Chondrocyte (in vitro differentiated cells): ENCODE measurements around the gene GRB2. TPM values are rescaled to one million over a fixed set of nuclear protein-coding genes. Genes with fewer than 3 reads are reported as not detected.

Experiments used
- DNase-seq: peaks from one replicate; pipeline ENCODE4 v3.0.0; 2021; ENCODE audit warnings: mixed read lengths, low spot score
- H3K27ac Mint-ChIP-seq: one replicate; pipeline ENCODE4 v1.8.0; 2021; ENCODE audit warnings: mild to moderate bottlenecking, moderate library complexity, mixed read lengths; ENCODE audit not compliant: unreplicated experiment
- H3K27me3 Mint-ChIP-seq: 2 replicates; pipeline ENCODE4 v1.8.0; 2021; ENCODE audit warnings: low read depth, mixed read lengths
- H3K36me3 Mint-ChIP-seq: 2 replicates; pipeline ENCODE4 v1.8.0; 2021; ENCODE audit warnings: low read depth, mixed read lengths
- H3K4me1 Mint-ChIP-seq: 2 replicates; pipeline ENCODE4 v1.8.0; 2021; ENCODE audit warnings: low read depth, mild to moderate bottlenecking, mixed read lengths
- H3K4me3 Mint-ChIP-seq: one replicate; pipeline ENCODE4 v1.8.0; 2021; ENCODE audit warnings: mild to moderate bottlenecking, moderate library complexity, mixed read lengths; ENCODE audit not compliant: unreplicated experiment
- H3K9me3 Mint-ChIP-seq: 2 replicates; pipeline ENCODE4 v1.8.0; 2021; ENCODE audit warnings: low read depth, mixed read lengths
- CTCF ChIP-seq: fragments of 200-600 bp; sonication (generic); IDR thresholded peaks from 2 replicates; pipeline ENCODE4 v1.5.0; 2021; ENCODE audit warnings: antibody characterized with exemption, mild to moderate bottlenecking, moderate library complexity
- total RNA-seq: library from RNA; stranded (reverse); gene quantifications from 3 replicates; pipeline ENCODE4 v1.2.1, GENCODE V29; 2021

Gene GRB2
- total RNA-seq, 1 donor from 2014 or later, result 79.4 TPM

GRCh38 chr17:75318211-75318610 is 87.3 kb downstream of the GRB2 start:
- H3K4me1 Mint-ChIP-seq, result no peaks in the 10 kb centered on the region
- H3K27ac Mint-ChIP-seq, result no peak overlapping the region
- TF ChIP-seq CTCF, result no peak
- no peak for DNase-seq
- H3K9me3 Mint-ChIP-seq, result no peaks in the 10 kb centered on the region
- peaks cover 6% of the 10 kb centered on the region for H3K36me3 Mint-ChIP-seq
- no peaks in the 10 kb centered on the region for H3K27me3 Mint-ChIP-seq
- H3K4me3 Mint-ChIP-seq, result no peak overlapping the region

- Mint-ChIP-seq H3K4me1 (no peaks in the 10 kb centered on the region), H3K36me3 (peaks cover 6% of the 10 kb centered on the region), H3K27ac (no peak overlapping the region), H3K27me3 (no peaks in the 10 kb centered on the region), H3K4me3 (no peak overlapping the region), H3K9me3 (no peaks in the 10 kb centered on the region)
- no peak for TF ChIP-seq CTCF
- DNase-seq, result no peak
Measured at GRCh38 chr17:75317671-75318070, 87.8 kb downstream of the GRB2 start.

- TF ChIP-seq CTCF, result no peak
- H3K27ac Mint-ChIP-seq, result no peak overlapping the region
- H3K27me3 Mint-ChIP-seq, result no peaks in the 10 kb centered on the region
Measured at GRCh38 chr17:75316253-75316652, 89.2 kb downstream of the GRB2 start.

GRCh38 chr17:75315541-75316243 is 89.8 kb downstream of the GRB2 start:
- Mint-ChIP-seq H3K9me3 (no peaks in the 10 kb centered on the region), H3K27me3 (no peaks in the 10 kb centered on the region), H3K27ac (no peak overlapping the region), H3K4me3 (no peak overlapping the region), H3K36me3 (peaks cover 4% of the 10 kb centered on the region), H3K4me1 (no peaks in the 10 kb centered on the region)
- no peak for TF ChIP-seq CTCF
- DNase-seq, result no peak

More at GRCh38 chr17:75316253-75316652, 89.2 kb downstream of the GRB2 start:
- Mint-ChIP-seq H3K4me3 (no peak overlapping the region), H3K9me3 (no peaks in the 10 kb centered on the region), H3K36me3 (peaks cover 4% of the 10 kb centered on the region), H3K4me1 (no peaks in the 10 kb centered on the region)
- no peak for DNase-seq

GRCh38 chr17:75313941-75314551 is 91.4 kb downstream of the GRB2 start:
- Mint-ChIP-seq H3K9me3 (no peaks in the 10 kb centered on the region), H3K36me3 (no peaks in the 10 kb centered on the region), H3K4me3 (no peak overlapping the region), H3K4me1 (peaks cover 5% of the 10 kb centered on the region), H3K27ac (no peak overlapping the region), H3K27me3 (no peaks in the 10 kb centered on the region)
- no peak for DNase-seq
- TF ChIP-seq CTCF, result no peak
